Mesenchymal stem cell (in vitro differentiated cells and primary cell): ENCODE results near the gene SRP14. TPM values are rescaled to one million over a fixed set of nuclear protein-coding genes. Genes with fewer than 3 reads are reported as not detected.

Experiments
- DNase-seq: peaks from one replicate; pipeline ENCODE4 v3.0.0-alpha.2; 2013
- H2AFZ ChIP-seq: one replicate; pipeline ENCODE4 v1.6.1; 2013; ENCODE audit warnings: low read depth, mild to moderate bottlenecking, control low read depth, inconsistent platforms, low read length, moderate library complexity
- H2AK5ac ChIP-seq: 2 replicates; pipeline ENCODE4 v1.6.1; 2013; ENCODE audit warnings: low read length, moderate library complexity, mild to moderate bottlenecking, inconsistent platforms; ENCODE audit not compliant: severe bottlenecking
- H2BK120ac ChIP-seq: one replicate; pipeline ENCODE4 v1.6.1; 2013; ENCODE audit warnings: low read depth, mild to moderate bottlenecking, inconsistent platforms, low read length, moderate library complexity
- H2BK12ac ChIP-seq, 2 experiments: one replicate each; pipeline ENCODE4 v1.6.1; 2013; ENCODE audit warnings: inconsistent platforms in 2 of 2, low read length in 2 of 2, mild to moderate bottlenecking in 2 of 2, moderate library complexity in 2 of 2, control low read depth in 1 of 2
- H2BK15ac ChIP-seq: one replicate; pipeline ENCODE4 v1.6.1; 2013; ENCODE audit warnings: mild to moderate bottlenecking, low read depth, inconsistent platforms; ENCODE audit not compliant: poor library complexity, severe bottlenecking
- H2BK5ac ChIP-seq: 2 replicates; pipeline ENCODE4 v1.6.1; 2013; ENCODE audit warnings: low read depth, mild to moderate bottlenecking, low read length, control low read depth, inconsistent platforms; ENCODE audit not compliant: poor library complexity, severe bottlenecking
- H3K14ac ChIP-seq, 2 experiments: one replicate each; pipeline ENCODE4 v1.6.1; 2013; ENCODE audit warnings: inconsistent platforms in 2 of 2, low read length in 2 of 2, control low read depth in 1 of 2, mild to moderate bottlenecking in 1 of 2, moderate library complexity in 1 of 2
- H3K18ac ChIP-seq, 2 experiments: one replicate each; pipeline ENCODE4 v1.6.1; 2013; ENCODE audit warnings: inconsistent platforms in 2 of 2, low read length in 2 of 2, control low read depth in 1 of 2, low read depth in 1 of 2, mild to moderate bottlenecking in 1 of 2
- H3K23ac ChIP-seq, 2 experiments: one replicate each; pipeline ENCODE4 v1.6.1; 2013; ENCODE audit warnings: inconsistent platforms in 2 of 2, low read length in 2 of 2, mild to moderate bottlenecking in 2 of 2, moderate library complexity in 2 of 2, control low read depth in 1 of 2
- H3K27ac ChIP-seq: 2 replicates; pipeline ENCODE4 v1.5.1; 2013; ENCODE audit warnings: mild to moderate bottlenecking, moderate library complexity, low read length, control low read depth, inconsistent platforms; ENCODE audit not compliant: poor library complexity, severe bottlenecking
- H3K27me3 ChIP-seq, 2 experiments: 2 replicates each; pipeline versions ENCODE4 v1.6.1 to v1.7.0; 2013; ENCODE audit warnings: low read length in 2 of 2, mild to moderate bottlenecking in 2 of 2, moderate library complexity in 2 of 2, control low read depth in 1 of 2, inconsistent platforms in 1 of 2; ENCODE audit not compliant: control insufficient read depth in 1 of 2, insufficient read depth in 1 of 2
- H3K36me3 ChIP-seq, 2 experiments: 2 replicates each; pipeline versions ENCODE4 v1.6.1 to v1.7.0; 2013; ENCODE audit warnings: low read length in 2 of 2, control low read depth in 1 of 2, inconsistent platforms in 1 of 2, low read depth in 1 of 2, mild to moderate bottlenecking in 1 of 2; ENCODE audit not compliant: insufficient read depth in 2 of 2, control insufficient read depth in 1 of 2
- H3K4ac ChIP-seq, 2 experiments: one replicate each; pipeline ENCODE4 v1.6.1; 2013; ENCODE audit warnings: inconsistent platforms in 2 of 2, low read length in 2 of 2, mild to moderate bottlenecking in 2 of 2, moderate library complexity in 2 of 2, control low read depth in 1 of 2, low read depth in 1 of 2
- H3K4me1 ChIP-seq: 2 replicates; pipeline ENCODE4 v1.6.1; 2013; ENCODE audit warnings: low read depth, low read length, control low read depth; ENCODE audit not compliant: control insufficient read depth, insufficient read depth
- H3K4me2 ChIP-seq: 2 replicates; pipeline ENCODE4 v1.6.1; 2013; ENCODE audit warnings: low read length, mild to moderate bottlenecking, inconsistent platforms; ENCODE audit not compliant: poor library complexity, severe bottlenecking
- H3K4me3 ChIP-seq, 2 experiments: 2 replicates each; pipeline versions ENCODE4 v1.5.1 to v1.7.0; 2013; ENCODE audit warnings: low read length in 2 of 2, mild to moderate bottlenecking in 2 of 2, control low read depth in 1 of 2, low read depth in 1 of 2; ENCODE audit not compliant: insufficient read depth in 1 of 2
- H3K79me1 ChIP-seq: replicated peaks from 2 replicates; pipeline ENCODE4 v1.6.1; 2013; ENCODE audit warnings: mild to moderate bottlenecking, control low read depth, low read length, inconsistent platforms; ENCODE audit not compliant: poor library complexity, severe bottlenecking
- H3K9ac ChIP-seq: 2 replicates; pipeline ENCODE4 v1.7.0; 2013; ENCODE audit warnings: mild to moderate bottlenecking, low read length, moderate library complexity
- H3K9me3 ChIP-seq: 2 replicates; pipeline ENCODE4 v1.7.0; 2013; ENCODE audit warnings: mild to moderate bottlenecking, low read length; ENCODE audit not compliant: control insufficient read depth
- H4K8ac ChIP-seq: one replicate; pipeline ENCODE4 v1.6.1; 2013; ENCODE audit warnings: inconsistent platforms, mild to moderate bottlenecking, low read length, moderate library complexity
- H4K91ac ChIP-seq: one replicate; pipeline ENCODE4 v1.6.1; 2013; ENCODE audit warnings: mild to moderate bottlenecking, low read length, inconsistent platforms
- WGBS: methylation state at CpG from one replicate; pipeline ENCODE4 v1.1.7; 2013; ENCODE audit warnings: mixed read lengths; 5-methylcytosine and 5-hydroxymethylcytosine counted together
- polyA plus RNA-seq, 2 experiments: library from polyadenylated mRNA; stranded (reverse); fragments of 200-250 nt; gene quantifications; one replicate each; pipeline ENCODE4 v1.2.3, GENCODE V29; 2013

The SRP14 gene
- polyA plus RNA-seq (2013, experiment 1 of 2): 684 TPM
- 720 TPM for polyA plus RNA-seq (2013, experiment 2 of 2)

- Histone ChIP-seq H3K23ac (peak within 1 kb of the TSS in 1 of 2 experiments; percentile 16), H3K27me3 (no peaks in the 10 kb centered on the region), H2BK12ac (peak within 1 kb of the TSS; percentile 30 to 51), H2BK15ac (peak within 1 kb of the TSS; percentile 5), H3K9ac (peak within 1 kb of the TSS; percentile 98), H3K9me3 (no peaks in the 10 kb centered on the region), H3K4me2 (peak within 1 kb of the TSS; percentile 74), H3K14ac (peak within 1 kb of the TSS in 1 of 2 experiments; percentile 99), H3K4me3 (peak within 1 kb of the TSS; percentile 97 to 99), H2AK5ac (peak within 1 kb of the TSS; percentile 88), H3K4ac (peak within 1 kb of the TSS; percentile 84 to 91), H2BK120ac (no peak within 1 kb of the TSS), H4K91ac (peak within 1 kb of the TSS; percentile 97), H3K27ac (peak within 1 kb of the TSS; percentile 89), H2AFZ (peak within 1 kb of the TSS; percentile 88), H2BK5ac (peak within 1 kb of the TSS; percentile 85), H3K4me1 (peaks cover 3% of the 10 kb centered on the region), H3K36me3 (peaks cover 3 to 42% of the 10 kb centered on the region in 2 experiments), H3K18ac (peak within 1 kb of the TSS; percentile 99 to 100), H3K79me1 (peaks cover 7% of the 10 kb centered on the region), H4K8ac (peak within 1 kb of the TSS; percentile 97)
- DNase-seq: peak; percentile 96
- 2% methylated on average over 54 of the region's 59 CpGs for WGBS
Observed at GRCh38 chr15:40038638-40039543, at the start of gene SRP14. SRP14 (minus strand) TSS chr15:40039181; CDS start chr15:40039116, 65 bp downstream.

GRCh38 chr15:40087991-40088928 lies 49.3 kb upstream of the SRP14 start:
- peak overlapping the region; percentile 96 to 97 for H3K18ac ChIP-seq
- H3K36me3 ChIP-seq: peaks cover 5 to 28% of the 10 kb centered on the region in 2 experiments
- peak overlapping the region; percentile 92 for H2BK5ac ChIP-seq
- peak overlapping the region; percentile 93 for H2BK15ac ChIP-seq
- H4K8ac ChIP-seq: peak overlapping the region; percentile 87
- peak overlapping the region in 1 of 2 experiments; percentile 61 for H3K14ac ChIP-seq
- peaks cover 5% of the 10 kb centered on the region for H3K79me1 ChIP-seq
- peaks cover 52% of the 10 kb centered on the region for H3K4me1 ChIP-seq
- peak overlapping the region; percentile 69 to 92 for H3K4ac ChIP-seq
- H3K27me3 ChIP-seq: no peaks in the 10 kb centered on the region
- H4K91ac ChIP-seq: peak overlapping the region; percentile 98
- H3K9me3 ChIP-seq: no peaks in the 10 kb centered on the region
- H3K9ac ChIP-seq: no peak overlapping the region
- peak overlapping the region; percentile 78 for H3K27ac ChIP-seq
- WGBS: 52% methylated on average over 8 of the region's 9 CpGs
- no peak overlapping the region for H2AFZ ChIP-seq
- peak overlapping the region; percentile 98 for H2BK120ac ChIP-seq
- peak overlapping the region in 1 of 2 experiments; percentile 75 for H3K23ac ChIP-seq
- DNase-seq: peak; percentile 89
- no peak overlapping the region for H3K4me2 ChIP-seq
- no peak overlapping the region for H3K4me3 ChIP-seq
- H2BK12ac ChIP-seq: peak overlapping the region; percentile 98 to 100
- peak overlapping the region; percentile 94 for H2AK5ac ChIP-seq

GRCh38 chr15:40087068-40087810 lies 48.3 kb upstream of the SRP14 start:
- H2BK15ac ChIP-seq: no peak overlapping the region
- H2AK5ac ChIP-seq: peak overlapping the region; percentile 7
- no peak overlapping the region for H3K23ac ChIP-seq
- no peaks in the 10 kb centered on the region for H3K27me3 ChIP-seq
- WGBS: 22% methylated on average over 9 of the region's 14 CpGs
- H3K18ac ChIP-seq: peak overlapping the region; percentile 15 to 16
- H2BK120ac ChIP-seq: no peak overlapping the region
- peak overlapping the region; percentile 7 to 85 for H2BK12ac ChIP-seq
- no peak overlapping the region for H3K9ac ChIP-seq
- no peak for DNase-seq
- H2BK5ac ChIP-seq: no peak overlapping the region
- H3K4me1 ChIP-seq: peaks cover 47% of the 10 kb centered on the region
- H3K36me3 ChIP-seq: peaks cover 5 to 25% of the 10 kb centered on the region in 2 experiments
- peak overlapping the region; percentile 4 for H4K91ac ChIP-seq
- no peak overlapping the region for H3K14ac ChIP-seq
- peak overlapping the region; percentile 12 to 21 for H3K4ac ChIP-seq
- H4K8ac ChIP-seq: peak overlapping the region; percentile 55
- peaks cover 5% of the 10 kb centered on the region for H3K79me1 ChIP-seq
- no peak overlapping the region for H3K27ac ChIP-seq
- no peak overlapping the region for H3K4me2 ChIP-seq
- H2AFZ ChIP-seq: no peak overlapping the region
- no peaks in the 10 kb centered on the region for H3K9me3 ChIP-seq
- no peak overlapping the region for H3K4me3 ChIP-seq
